Middle frontal gyrus (tissue), 1 donor: ENCODE results near the gene WFDC1.

ENCODE experiments used
- DNase-seq: peaks from one replicate; pipeline ENCODE4 v3.0.0-alpha.2; 2015; ENCODE audit warnings: low spot score; ENCODE audit errors: extremely low spot score

WFDC1 gene

GRCh38 chr16:84272740-84273320 lies 21.8 kb upstream of the WFDC1 start:
- DNase-seq = no peak

DNA sequence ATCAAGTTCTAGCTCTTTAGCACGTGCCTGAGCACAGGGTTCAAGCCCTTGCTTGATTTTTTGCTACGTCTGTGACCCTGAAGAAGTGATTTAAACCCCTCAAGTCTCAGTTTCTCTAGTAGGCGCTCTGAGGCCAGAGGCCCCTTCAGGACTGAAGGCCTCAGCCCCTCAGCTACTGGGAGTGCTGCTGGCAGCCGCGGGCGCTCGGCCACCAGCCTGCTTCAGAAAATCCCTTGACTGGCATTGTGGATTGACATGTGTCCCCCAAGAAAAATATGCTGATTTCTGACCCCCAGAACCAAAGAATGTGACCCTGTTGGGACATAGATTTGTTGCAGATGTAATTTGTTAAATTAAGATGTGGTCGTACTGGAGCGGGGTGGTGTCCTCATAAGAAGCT lies 20.2 kb upstream of the WFDC1 start:
- DNase-seq = no peak

GRCh38 chr16:84275585-84276151 lies 19.0 kb upstream of the WFDC1 start:
- no peak for DNase-seq

GRCh38 chr16:84277244-84277823 lies 17.3 kb upstream of the WFDC1 start:
- DNase-seq = no peak

DNA sequence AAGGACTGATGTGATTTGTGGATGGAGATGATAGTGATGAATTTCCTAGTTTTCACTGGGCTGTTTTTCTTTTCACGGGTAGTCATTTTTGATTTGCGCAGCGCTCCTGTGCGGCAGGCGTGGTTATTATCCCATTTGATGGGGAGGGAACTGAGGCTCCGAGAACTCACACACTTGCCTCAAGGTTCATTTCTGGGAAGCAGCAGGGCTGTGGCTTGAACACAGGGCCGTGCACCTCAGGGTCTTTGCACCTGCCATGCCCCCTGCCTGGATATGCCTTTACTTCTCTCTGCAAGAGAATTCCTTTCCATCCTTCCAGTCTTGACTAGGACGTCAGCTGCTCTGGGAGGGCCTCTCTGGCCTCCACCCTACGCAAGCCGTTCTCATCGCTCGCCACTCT lies 16.3 kb upstream of the WFDC1 start:
- DNase-seq = no peak

- DNase-seq = no peak
These were observed 15.7 kb upstream of the WFDC1 start for GRCh38 chr16:84278968-84279367.

DNA sequence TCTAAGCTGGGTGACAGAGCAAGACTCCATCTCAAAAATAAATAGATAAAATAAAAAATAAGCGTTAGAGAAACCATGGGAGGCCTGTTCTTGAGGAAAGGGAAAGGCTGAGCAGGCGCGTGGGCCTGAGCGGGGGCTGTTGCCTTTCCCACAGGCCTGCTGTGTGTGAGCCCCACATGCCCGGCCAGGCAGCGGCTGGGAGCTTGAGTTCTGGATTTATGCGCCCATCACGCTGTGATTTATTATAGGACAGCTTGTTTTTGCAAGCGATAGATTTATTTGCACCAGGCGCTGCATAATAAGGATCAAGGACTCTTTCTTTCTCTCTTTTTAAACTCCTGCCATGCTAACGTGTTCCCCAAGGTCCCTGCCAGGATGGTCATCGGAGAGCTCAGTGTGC lies 14.8 kb upstream of the WFDC1 start:
- no peak for DNase-seq

DNA sequence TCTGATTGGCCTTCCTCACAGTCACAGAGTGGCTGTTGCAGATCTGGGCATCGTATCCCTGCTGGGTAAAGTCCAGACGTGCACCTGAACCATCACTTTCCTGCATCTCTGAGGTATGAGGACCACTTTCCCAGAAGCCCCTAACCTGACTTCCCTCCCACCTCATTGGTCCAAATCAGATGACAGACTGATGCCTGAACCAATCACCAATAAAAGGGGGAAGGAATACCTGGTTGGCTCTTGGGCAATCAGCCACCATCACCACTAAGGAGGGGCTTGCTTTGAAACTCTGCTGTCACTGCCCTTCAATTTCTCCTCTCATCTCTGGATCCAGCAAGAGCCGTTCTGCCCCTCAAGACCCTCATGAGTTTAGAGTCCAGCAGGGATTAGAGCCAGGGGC lies 13.6 kb upstream of the WFDC1 start:
- DNase-seq = no peak

GRCh38 chr16:84282533-84282932 lies 12.1 kb upstream of the WFDC1 start:
- DNase-seq = no peak

DNA sequence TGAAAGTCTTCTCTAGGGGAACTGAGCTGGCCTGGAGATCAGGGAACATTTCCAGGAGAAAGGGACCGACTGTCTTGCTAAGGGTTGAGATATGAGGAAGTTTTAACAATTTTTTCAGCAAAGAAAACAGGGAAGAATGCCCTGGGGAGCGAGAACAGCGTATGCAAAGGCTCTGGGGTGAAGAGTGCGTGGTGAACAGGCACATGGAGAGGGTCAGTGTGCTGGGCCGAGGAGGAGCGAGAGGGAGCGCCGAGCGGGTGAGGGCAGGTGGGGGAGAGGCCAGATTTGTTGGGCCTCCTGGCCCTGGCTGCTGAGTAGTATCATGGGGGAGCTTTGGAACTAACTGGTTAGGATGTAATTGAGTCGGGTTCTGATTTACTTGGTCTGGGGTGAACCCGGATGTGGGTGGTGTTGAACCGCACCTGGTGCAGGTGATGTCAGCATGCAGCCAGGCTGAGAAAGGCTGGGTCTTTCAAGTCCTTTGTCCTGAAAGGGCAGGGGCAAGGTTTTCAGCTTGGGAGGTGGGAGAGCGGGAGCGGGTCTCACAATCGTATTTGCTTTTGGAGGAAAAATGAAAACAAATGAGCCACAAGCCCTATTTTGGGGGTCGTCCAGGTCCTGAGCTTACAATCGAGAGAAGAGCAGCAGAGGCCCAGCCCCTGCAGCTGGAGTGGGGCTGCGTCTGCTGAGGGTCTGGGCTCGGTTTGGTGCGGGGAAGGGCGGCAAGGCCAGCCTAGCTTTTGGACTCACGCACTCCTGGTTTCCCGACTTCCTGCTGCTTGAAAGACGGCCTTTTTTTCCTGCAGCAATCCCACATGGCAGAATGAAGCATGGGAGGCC lies 11.1 kb upstream of the WFDC1 start:
- DNase-seq = no peak

- no peak for DNase-seq
These were observed 10.4 kb upstream of the WFDC1 start for GRCh38 chr16:84284154-84284722.

DNA sequence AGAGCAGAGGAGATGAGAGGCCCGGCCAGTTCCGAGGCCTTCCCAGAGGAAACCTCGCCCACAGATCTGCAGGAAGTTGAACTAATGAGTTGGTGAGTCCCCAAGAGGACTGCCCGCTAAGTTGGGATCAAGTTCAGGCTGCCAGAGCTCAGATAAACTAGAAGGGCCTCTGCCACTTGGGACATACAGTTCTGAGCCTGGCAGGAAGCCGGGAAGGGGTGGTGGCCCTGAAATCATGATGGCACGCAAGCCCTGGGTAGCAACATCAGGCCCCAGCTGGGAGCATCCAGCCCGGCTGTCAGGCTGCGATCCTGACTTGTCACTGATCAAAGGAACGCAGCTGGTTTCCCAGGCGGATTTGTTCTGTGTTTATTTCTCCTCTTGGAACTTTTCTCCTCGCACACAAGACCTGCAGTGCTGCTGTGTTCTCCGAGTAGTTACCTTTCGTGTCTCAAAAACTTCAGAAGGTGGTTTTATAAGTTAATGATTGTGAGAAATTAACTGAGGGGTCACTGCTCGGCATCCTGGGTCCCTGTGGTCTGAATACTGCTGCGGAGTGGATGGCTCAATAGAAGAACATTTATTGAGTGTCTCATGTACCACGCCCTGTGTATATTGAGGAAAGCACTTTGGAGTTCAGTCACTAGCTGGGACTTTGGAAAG lies 8.0 kb upstream of the WFDC1 start:
- DNase-seq = no peak

GRCh38 chr16:84288902-84289301 lies 5.8 kb upstream of the WFDC1 start:
- no peak for DNase-seq

DNA sequence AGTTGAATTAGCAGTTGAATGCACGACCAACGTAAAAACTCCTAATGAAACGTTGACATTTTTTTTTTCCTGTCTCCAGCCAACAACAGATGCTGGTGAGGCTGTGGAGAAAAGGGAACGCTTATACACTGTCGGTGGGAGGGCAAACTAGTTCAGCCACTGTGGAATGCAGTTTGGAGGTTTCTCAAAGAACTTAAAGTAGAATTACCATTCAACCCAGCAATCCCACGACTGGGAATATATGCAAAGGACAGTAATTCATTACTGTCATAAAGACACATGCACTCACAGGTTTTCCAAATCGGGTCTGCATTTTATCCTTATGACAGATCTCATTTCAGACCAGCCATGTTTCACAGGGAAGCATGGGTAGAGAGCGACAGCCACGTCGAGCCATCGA lies 3.5 kb upstream of the WFDC1 start:
- DNase-seq = no peak

DNA sequence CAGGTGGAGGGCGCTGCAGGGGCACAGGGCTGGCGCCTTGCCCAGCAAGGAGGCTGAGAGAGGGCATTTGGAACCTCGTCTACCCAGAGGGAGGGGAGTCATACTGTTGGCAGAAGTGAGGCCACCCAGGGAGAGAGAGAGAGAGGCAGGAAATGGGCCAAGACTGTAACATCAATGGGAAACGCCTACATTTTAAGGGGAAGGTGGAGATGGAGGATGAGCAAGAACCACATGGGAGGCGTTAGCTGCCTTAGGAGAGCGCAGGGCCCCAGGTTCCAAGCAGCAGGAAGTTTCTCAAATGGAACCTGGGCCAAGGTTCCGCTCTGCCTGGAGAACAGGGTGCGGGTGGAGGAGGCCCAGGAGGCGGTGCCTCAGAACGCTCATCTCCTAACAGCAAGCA lies 2.7 kb upstream of the WFDC1 start:
- no peak for DNase-seq

GRCh38 chr16:84293406-84293805 lies 1.3 kb upstream of the WFDC1 start:
- no peak for DNase-seq

GRCh38 chr16:84294117-84294516 lies 561 bp upstream of the WFDC1 start:
- DNase-seq = no peak

DNA sequence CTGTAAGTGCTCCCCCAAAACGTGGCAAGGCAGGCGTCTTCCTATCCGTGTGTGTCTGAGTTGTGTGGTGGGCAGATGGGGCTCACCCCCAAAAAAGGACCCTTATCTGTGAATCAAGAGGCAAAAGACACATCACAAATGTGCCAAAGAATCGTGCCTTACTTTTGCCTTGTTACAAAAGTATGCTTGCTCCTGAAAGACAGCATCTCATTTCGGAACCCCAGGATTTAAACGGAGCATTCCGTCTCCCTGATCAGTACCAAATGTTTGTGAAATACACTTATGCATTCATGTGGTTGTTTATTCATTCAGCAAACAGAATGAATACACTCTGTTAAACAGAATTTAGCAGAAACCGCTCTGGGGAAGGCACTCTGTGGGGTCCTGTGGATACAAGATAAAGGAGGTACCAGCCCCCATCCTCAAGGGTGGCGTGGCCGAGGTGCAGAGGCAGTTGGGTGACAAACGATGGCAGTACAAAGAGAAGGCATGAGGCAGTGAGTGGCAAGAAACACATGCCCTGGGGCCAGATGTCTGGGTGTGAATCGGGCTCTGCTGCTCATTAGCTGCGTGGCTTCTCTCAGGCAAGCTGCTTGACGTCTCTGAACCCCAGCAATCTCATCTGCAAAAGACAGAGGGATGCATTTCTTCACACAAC lies 654 bp downstream of the WFDC1 start:
- DNase-seq = no peak

DNA sequence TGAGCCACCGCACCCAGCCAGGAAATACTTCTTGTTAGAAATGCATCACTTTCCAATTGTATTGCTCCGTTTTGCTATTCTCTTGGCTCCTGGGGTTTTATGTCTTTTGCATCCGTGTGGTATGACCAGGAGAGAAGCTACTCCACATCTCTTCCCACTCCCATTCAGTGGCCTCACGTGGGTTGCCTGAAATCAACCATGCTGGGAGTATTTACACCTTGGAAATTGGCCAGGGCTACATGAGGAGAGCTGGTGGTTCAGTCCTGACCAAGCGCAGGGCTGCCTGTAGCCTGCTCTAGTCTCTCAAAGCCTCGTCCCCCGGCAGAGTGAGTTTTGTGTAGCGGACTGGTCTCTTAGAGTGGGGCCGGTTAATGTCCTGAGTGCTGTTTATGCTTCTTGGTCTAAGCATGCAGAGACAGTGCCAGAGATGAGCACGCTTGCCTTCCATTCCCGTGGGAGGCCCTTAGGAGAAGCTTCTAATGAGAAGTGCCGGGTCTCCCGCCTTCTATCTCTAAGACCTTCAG lies 3.8 kb downstream of the WFDC1 start:
- no peak for DNase-seq

DNA sequence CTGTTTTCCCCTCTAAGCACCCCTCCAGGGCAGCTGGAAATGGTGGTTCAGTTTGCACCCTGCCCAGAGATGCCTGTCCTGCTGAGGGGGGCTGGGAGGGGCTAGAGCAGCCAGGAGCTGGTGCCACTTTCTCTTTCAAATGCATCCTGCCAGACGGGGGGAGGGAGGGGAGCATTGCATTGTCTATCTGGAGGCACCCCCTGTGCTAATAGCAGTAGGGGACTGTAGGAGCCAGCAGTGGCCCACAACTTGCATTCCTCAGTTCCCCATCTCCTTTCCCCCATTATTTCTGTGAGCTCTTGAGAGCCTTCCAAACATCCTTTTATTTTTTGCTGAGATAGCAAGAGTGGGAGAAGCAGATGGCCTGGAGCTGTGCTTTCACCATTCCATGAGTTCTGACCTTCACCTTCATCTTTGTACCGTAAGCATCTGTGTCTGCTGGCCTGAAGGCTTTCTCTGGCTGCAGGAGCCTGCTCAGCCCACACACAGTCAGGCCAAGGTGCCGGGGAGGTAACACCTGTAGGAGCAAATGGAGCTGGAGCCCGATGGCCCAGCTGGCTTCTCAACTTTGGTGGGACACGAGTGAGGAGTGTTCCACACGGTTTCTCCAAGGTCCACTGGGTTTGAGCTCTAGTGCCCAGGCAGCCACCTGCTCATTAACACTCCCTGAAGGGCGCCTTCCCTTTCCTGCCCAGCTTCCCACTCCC lies 5.2 kb downstream of the WFDC1 start:
- no peak for DNase-seq
